ENCODE measurements around the gene MSLN. TPM values are rescaled to one million over a fixed set of nuclear protein-coding genes. Genes with fewer than 3 reads are reported as not detected.

The MSLN gene
- polyA plus RNA-seq, 2 of the 4 experiments (the other 2 are of a cell fraction), result 2.4 to 3.6 TPM

GRCh38 chr16:723695-724094 is 36.8 kb upstream of the MSLN start:
- CTCF ChIA-PET, result interaction anchor here (1.1 to 28.0 kb wide), 3 partner anchors 9 to 62 kb away, joined by 3 to 656 read pairs (median 656); partner anchors contain the start of genes ANTKMT, CCDC78, CIAO3 and FBXL16
- no peak for DNase-seq (ENCODE audit: low read depth in 1 of 2, low spot score in 1 of 2)
- Histone ChIP-seq H3K4me2 (no peak overlapping the region), H3K27ac (no peak overlapping the region), H3K4me3 (no peak overlapping the region), H3K4me1 (peaks cover 32% of the 10 kb centered on the region), H3K9me3 (no peaks in the 10 kb centered on the region)
- no peak for FAIRE-seq
- no peak for ATAC-seq
- no peak for TF ChIP-seq HEYL (CRISPR knock-in tag; IDR thresholded peaks at IDR 0.05)
- no peak for TF ChIP-seq BHLHE40 (IDR thresholded peaks at IDR 0.05; ENCODE audit: low read depth, low read length)
- TF ChIP-seq REST (IDR thresholded peaks at IDR 0.05), result no peak
- no peak for TF ChIP-seq CHD4 (IDR thresholded peaks at IDR 0.05; ENCODE audit: borderline replicate concordance)
- TF ChIP-seq HDAC2 (IDR thresholded peaks at IDR 0.05), result no peak
- TF ChIP-seq NR3C1 (IDR thresholded peaks at IDR 0.05), result no peak
- TF ChIP-seq PBX3 (IDR thresholded peaks at IDR 0.05), result no peak; the same call in 1 of the 2 replicates
- no peak for TF ChIP-seq SMC3 (IDR thresholded peaks at IDR 0.05)
- no peak for TF ChIP-seq ELK1 (IDR thresholded peaks at IDR 0.05; ENCODE audit: low read depth, low read length)
- no peak for TF ChIP-seq ZFP36 (IDR thresholded peaks at IDR 0.05; ENCODE audit: borderline replicate concordance, partially characterized antibody)
- 95% methylated on average over 4 of the region's 9 CpGs for WGBS (ENCODE audit: missing lambda C conversion rate)
- POLR2A ChIA-PET, result interaction anchor here (0.6 to 4.2 kb wide), 2 partner anchors 8 to 11 kb away, joined by 3 to 23 read pairs; partner anchors contain the start of gene METRN

- WGBS (ENCODE audit: missing lambda C conversion rate), result 80% methylated on average over 20 of the region's 29 CpGs
- no peak for FAIRE-seq
These were observed 36.1 kb upstream of the MSLN start for GRCh38 chr16:724188-725040.

More at GRCh38 chr16:724188-725040, 36.1 kb upstream of the MSLN start:
- DNase-seq (ENCODE audit: low read depth in 1 of 2, low spot score in 1 of 2), result no peak
- ChIA-PET POLR2A (interaction anchor here (0.6 to 4.2 kb wide), 2 partner anchors 9 to 12 kb away, joined by 3 to 23 read pairs; partner anchors contain the start of gene METRN), CTCF (interaction anchor here (0.6 to 28.0 kb wide), 5 partner anchors 8 to 333 kb away, joined by 3 to 656 read pairs (median 17); partner anchors contain the start of genes ANTKMT, CCDC78, CIAO3 and FBXL16)
- peaks cover 29% of the 10 kb centered on the region for H3K4me1 ChIP-seq
- no peak overlapping the region for H3K4me2 ChIP-seq
- no peak overlapping the region for H3K27ac ChIP-seq
- no peak for ATAC-seq
- no peaks in the 10 kb centered on the region for H3K9me3 ChIP-seq
- H3K4me3 ChIP-seq, result no peak overlapping the region
- TF ChIP-seq PBX3 (IDR thresholded peaks at IDR 0.05) (peak; percentile 52; the same call in 1 of the 2 replicates), HEYL (CRISPR knock-in tag; IDR thresholded peaks at IDR 0.05) (no peak)
